ENCODE measurements around the gene GMCL1. TPM values are rescaled to one million over a fixed set of nuclear protein-coding genes. Genes with fewer than 3 reads are reported as not detected.

GMCL1 gene
- 10.4 TPM for total RNA-seq

GRCh38 chr2:69829256-69830044 lies at the start of gene GMCL1:
Gene GMCL1 (plus strand): TSS chr2:69829660. CDS start chr2:69829893, 233 bp downstream.
- peak; percentile 86 to 98 for DNase-seq (ENCODE audit: low spot score in 2 of 2)
- H3K4me1 ChIP-seq, result peaks cover 0 to 23% of the 10 kb centered on the region in 2 donors
- no peaks in the 10 kb centered on the region for H3K27me3 ChIP-seq
- no peaks in the 10 kb centered on the region for H3K9me3 ChIP-seq
- TF ChIP-seq, protein P1, sequence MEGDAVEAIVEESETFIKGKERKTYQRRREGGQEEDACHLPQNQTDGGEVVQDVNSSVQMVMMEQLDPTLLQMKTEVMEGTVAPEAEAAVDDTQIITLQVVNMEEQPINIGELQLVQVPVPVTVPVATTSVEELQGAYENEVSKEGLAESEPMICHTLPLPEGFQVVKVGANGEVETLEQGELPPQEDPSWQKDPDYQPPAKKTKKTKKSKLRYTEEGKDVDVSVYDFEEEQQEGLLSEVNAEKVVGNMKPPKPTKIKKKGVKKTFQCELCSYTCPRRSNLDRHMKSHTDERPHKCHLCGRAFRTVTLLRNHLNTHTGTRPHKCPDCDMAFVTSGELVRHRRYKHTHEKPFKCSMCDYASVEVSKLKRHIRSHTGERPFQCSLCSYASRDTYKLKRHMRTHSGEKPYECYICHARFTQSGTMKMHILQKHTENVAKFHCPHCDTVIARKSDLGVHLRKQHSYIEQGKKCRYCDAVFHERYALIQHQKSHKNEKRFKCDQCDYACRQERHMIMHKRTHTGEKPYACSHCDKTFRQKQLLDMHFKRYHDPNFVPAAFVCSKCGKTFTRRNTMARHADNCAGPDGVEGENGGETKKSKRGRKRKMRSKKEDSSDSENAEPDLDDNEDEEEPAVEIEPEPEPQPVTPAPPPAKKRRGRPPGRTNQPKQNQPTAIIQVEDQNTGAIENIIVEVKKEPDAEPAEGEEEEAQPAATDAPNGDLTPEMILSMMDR (IDR thresholded peaks at IDR 0.05), result peak in 1 of 3 experiments; percentile 10
- H3K27ac ChIP-seq, result peak within 1 kb of the TSS; percentile 91 to 94
- H3K36me3 ChIP-seq, result peaks cover 0 to 4% of the 10 kb centered on the region in 2 donors
- H3K4me3 ChIP-seq, result peak within 1 kb of the TSS; percentile 90 to 91
- intact Hi-C loops (cut with DNase I), result loop anchor here (1.0 to 10.0 kb wide), 4 partner anchors 63 to 395 kb away; partner anchors contain the start of genes NFU1 and SNRNP27

DNA sequence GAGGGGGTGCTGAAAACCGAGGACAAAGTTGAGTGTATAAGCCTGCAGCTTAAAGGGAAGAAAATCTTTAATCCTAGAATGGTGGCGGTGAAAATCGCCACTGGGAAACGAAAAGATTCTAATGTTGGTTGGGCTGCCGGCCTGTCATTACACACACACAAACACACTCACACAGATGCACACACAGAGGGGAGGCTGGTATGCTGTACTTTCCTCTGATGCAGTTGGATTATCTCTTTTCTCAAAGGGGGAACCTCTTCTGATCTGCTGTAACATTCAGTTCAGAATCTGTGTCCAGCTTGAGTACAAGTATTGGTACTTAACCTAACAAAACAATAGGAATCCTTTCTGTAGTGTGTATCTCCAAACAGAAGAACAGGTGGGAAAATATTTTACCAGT lies 48.5 kb upstream of the GMCL1 start:
- Histone ChIP-seq H3K36me3 (peaks cover 0 to 4% of the 10 kb centered on the region in 2 donors), H3K9me3 (no peaks in the 10 kb centered on the region), H3K27me3 (no peaks in the 10 kb centered on the region), H3K27ac (peak overlapping the region in 1 of 2 donors; percentile 10), H3K4me3 (no peak overlapping the region), H3K4me1 (no peaks in the 10 kb centered on the region)
- DNase-seq (ENCODE audit: low spot score in 2 of 2), result no peak
- TF ChIP-seq, protein P1 (IDR thresholded peaks at IDR 0.05), result no peak
- intact Hi-C loops (cut with DNase I), result no loop called here

GRCh38 chr2:69781321-69782248 lies 47.9 kb upstream of the GMCL1 start:
- TF ChIP-seq, protein P1 (IDR thresholded peaks at IDR 0.05), result no peak
- no peak for DNase-seq (ENCODE audit: low spot score in 2 of 2)
- Histone ChIP-seq H3K4me3 (no peak overlapping the region), H3K9me3 (no peaks in the 10 kb centered on the region), H3K4me1 (no peaks in the 10 kb centered on the region), H3K36me3 (peaks cover 0 to 4% of the 10 kb centered on the region in 2 donors), H3K27me3 (no peaks in the 10 kb centered on the region), H3K27ac (peak overlapping the region; percentile 8 to 10)
- intact Hi-C loops (cut with DNase I), result no loop called here

DNA sequence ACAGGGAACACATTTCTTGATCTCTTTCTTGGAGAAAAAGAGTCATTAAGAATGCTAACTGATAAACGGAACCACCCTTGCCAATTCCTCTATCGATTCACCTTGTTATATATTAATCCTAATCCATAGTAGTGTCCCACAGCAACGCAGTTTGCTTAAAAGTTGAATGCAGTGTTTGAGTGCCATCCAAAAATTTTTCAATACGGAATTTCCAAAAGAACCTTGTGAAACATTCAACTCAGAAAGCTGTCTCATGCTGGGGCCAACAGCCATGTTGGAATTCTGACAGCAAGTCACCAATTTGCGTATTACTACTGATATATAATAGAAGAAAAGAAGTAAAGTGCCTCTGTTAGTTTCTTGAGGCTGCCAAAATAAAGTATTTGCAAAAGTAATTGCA lies 45.2 kb upstream of the GMCL1 start:
- Histone ChIP-seq H3K36me3 (peaks cover 0 to 9% of the 10 kb centered on the region in 2 donors), H3K4me1 (peaks cover 0 to under 1% of the 10 kb centered on the region in 2 donors), H3K4me3 (no peak overlapping the region), H3K9me3 (no peaks in the 10 kb centered on the region), H3K27ac (no peak overlapping the region), H3K27me3 (no peaks in the 10 kb centered on the region)
- intact Hi-C loops (cut with DNase I), result no loop called here
- TF ChIP-seq, protein P1 (IDR thresholded peaks at IDR 0.05), result no peak
- no peak for DNase-seq (ENCODE audit: low spot score in 2 of 2)

GRCh38 chr2:69785358-69785757 lies 44.1 kb upstream of the GMCL1 start:
- Histone ChIP-seq H3K9me3 (no peaks in the 10 kb centered on the region), H3K4me1 (peaks cover 4 to 8% of the 10 kb centered on the region in 2 donors), H3K27ac (no peak overlapping the region), H3K36me3 (peaks cover 0 to 9% of the 10 kb centered on the region in 2 donors), H3K4me3 (no peak overlapping the region), H3K27me3 (no peaks in the 10 kb centered on the region)
- TF ChIP-seq, protein P1 (IDR thresholded peaks at IDR 0.05), result no peak
- intact Hi-C loops (cut with DNase I), result no loop called here
- no peak for DNase-seq (ENCODE audit: low spot score in 2 of 2)

Data from ascending aorta (tissue), 2 donors.